HG02885 (cell line): ENCODE data around the gene TNRC6A.

Experiments
- ATAC-seq: cut with Tn5 transposase; IDR thresholded peaks from one replicate; pipeline ENCODE4 v1.9.1; 2021; ENCODE audit warnings: mild to moderate bottlenecking; ENCODE audit not compliant: unreplicated experiment, poor library complexity

TNRC6A gene

DNA sequence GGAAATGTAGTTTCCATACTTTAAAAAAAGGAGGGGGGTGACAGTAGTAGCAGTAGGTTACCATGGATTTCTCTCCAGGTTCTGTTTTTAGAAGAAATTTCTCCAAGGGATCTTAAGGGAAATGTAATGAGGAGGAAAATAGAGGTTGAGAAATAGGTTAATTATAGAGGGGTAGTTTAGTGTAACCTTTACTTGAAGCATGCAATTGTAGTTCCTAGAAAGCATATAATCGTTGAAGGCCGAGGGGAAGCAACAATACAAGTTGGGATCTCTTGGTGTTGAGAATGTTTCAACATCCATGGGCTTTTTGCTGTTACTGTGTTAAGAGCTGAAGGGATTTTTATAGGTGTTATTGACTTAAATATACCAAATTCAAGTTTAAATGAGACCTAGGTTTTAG is 25.1 kb downstream of the TNRC6A start:
- ATAC-seq, result no peak

- ATAC-seq, result no peak
These were observed 25.9 kb downstream of the TNRC6A start for GRCh38 chr16:24755201-24755874.

DNA sequence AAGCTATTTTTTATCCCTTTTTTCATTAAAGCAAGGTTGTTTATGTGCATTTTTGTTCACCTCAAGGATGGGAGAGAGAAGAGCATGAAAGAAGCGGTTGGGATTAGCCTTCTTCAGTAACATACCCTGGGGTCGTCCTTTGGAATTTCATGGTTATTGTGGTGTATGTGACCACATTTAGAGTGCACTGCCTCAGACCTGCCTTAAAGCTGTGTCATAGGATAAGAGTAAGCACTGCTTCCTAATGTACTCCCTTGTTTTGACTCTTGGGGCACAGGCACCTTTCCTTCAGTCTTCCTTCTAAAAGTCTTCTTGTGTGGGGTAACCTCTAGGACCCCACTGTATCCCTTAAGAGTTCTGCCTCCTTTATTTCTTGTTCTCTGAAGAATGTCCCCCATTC is 28.9 kb downstream of the TNRC6A start:
- ATAC-seq, result no peak

- ATAC-seq, result no peak
These were observed 29.6 kb downstream of the TNRC6A start for GRCh38 chr16:24759006-24759405.

DNA sequence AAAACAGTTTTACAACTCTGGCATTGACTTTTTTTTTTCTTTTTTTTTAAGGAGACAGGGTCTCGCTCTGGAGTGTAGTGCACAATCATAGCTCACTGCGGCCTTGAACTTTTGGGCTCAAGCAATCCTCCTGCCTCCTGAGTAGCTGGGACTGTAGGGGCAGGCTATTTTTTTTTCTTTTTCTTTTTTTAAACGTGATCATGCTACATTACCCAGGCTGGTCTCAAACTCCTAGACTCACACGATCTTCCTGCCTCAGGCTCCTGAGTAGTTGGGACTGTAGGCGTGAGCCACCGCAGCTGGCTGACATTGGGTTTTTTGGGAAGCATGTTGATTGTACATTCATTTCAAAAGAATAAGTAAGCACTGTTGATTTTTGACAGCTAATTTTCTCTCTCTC is 32.1 kb downstream of the TNRC6A start:
- ATAC-seq, result no peak

DNA sequence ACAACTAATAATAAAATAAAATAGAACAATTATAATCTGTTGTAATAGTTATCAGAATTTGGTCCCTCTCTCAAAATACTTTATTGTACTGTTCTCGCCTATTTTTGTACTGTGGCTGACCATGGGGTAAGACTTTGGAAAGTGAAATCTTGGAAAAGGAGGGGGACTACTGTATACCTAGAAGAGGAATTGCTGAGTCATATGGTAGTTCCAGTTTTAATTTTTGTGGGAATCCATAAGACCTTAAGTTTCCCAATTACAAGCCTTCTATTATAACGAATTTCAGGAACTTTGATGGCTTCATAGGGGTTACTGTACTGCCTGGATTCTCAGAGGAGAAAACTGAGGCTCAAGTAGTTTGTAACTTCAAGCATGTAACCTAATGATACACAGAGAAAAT is 35.5 kb downstream of the TNRC6A start:
- no peak for ATAC-seq

DNA sequence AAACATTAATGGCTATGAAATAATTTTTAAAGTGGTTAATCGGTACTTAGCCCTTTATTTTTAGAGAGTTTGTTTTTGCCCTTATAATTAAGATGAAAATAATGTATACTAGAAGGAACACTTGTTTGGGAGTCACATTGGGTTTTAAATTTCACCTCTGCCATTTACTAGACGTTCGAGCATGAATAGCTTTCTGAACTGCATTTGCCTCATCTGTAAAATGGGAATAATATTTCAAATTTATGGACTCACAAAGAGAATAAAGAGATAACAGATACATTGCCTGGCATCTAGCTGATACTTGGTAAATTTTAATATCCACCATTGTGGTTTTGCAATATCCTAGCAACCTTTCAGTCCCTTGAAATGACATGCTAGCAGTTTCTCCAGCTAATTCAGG is 36.6 kb downstream of the TNRC6A start:
- no peak for ATAC-seq

DNA sequence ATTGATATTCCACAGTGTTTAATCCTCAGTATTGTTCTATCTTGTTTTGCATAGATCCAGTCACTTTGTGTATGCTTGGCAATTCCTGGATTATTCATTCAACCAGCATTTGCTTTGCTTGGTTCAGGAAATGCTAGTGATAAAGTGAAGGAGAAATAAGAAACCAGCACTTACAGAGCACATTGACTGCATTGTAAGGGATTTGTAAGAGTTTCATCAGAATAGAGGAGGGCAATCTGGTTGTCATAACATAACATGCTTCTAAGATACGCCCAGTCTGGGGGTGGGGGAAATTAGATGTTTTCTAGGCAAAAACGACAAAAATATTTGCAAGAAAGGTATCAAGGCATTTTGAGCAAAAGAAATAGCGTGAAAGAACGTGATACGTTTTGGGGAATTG is 40.4 kb downstream of the TNRC6A start:
- ATAC-seq, result no peak

GRCh38 chr16:24771132-24771778 is 41.8 kb downstream of the TNRC6A start:
- ATAC-seq, result peak; percentile 46

DNA sequence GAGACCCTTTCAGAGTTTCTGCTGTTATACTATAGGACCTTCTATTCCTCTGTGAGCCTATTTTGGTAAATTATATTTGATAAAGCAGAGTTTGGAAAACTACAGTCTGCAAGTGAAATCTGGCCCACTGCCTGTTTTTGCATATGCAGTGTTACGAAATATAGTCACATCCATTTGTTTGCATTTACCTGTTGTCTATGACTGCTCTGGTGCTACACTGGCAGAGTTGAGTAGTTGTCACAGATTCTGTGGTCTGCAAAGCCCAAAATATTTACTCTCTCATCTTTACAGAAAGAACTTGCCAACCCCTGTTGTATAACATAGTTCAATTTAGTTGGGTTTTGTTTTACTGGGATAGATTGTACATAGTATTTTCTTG is 42.3 kb downstream of the TNRC6A start:
- ATAC-seq, result no peak

DNA sequence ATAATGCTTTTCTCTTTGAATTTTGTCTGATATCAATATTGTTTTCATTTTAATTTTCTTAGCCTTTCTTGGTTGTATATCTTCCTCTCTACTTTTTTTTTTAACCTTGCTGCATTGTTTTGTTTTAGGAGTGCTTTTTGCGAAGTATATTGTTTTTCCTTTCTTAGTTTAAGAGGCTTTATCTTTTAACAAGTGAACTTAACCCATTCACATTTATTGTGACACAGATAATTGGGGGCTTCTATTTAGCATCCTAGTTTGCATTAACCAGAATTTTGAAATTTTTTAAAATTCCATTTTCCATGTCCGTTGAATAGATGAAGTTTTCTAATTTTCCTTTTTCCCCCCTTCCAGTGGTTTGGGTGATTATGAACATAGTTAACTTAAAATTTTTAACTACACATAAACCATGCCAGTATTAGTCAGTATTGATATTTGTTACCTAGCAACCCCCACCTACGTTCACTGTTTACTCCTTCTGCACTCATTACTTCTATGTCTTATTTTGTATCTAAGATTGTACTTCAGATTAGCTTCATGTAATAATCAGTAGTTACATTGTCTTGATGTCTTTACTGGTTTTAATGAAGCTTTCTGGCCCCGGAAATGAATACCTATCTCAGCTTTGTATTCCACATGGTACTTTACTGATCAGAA is 44.4 kb downstream of the TNRC6A start:
- no peak for ATAC-seq

- ATAC-seq, result no peak
These were observed 45.1 kb downstream of the TNRC6A start for GRCh38 chr16:24774510-24774909.

DNA sequence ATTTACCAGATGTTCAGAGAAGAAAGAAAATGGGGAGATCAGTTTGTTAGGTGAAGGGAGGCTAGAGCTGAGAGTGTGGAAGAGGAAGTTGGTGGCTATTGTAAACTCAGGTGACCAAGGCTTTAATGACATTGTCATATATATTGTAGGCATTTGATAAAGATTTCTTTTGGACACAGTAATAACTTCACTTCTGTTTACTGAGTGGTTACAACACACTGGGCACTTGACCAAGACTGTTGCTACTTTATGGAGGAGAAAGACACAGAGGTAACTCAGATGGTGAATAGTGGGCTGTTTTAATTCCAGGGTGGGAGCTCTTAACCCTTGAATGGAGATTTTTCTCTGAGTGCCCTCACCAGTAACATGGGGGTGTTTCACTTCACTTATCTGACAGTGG is 46.0 kb downstream of the TNRC6A start:
- no peak for ATAC-seq

DNA sequence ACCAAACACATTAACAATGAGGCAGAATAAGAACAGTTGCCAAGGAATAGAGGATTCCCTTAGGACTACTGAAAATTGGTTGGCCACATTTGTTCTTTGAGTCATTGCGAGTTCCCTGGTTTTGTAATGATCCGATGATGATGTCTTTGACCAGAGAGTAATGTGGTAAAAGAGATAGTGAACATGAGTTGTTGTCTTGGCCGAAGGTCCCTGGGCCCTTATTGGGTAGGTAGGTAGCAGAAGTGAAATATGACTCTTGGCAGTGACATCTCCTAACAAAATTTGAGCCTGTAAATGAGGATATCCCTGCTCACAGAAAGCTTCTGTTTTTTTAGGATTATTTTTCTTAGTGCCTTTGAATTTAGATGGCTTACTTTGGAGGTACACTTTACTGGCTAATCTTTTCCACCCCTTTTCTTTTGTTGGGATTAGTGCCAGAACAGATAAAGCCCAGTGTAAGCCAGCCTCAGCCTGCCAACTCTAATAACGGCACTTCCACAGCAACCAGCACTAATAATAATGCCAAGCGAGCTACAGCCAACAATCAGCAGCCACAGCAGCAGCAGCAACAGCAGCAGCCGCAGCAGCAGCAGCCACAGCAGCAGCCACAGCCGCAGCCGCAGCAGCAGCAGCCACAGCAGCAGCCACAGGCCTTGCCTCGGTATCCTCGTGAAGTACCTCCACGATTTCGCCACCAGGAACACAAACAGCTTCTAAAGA is 47.2 kb downstream of the TNRC6A start:
- no peak for ATAC-seq

DNA sequence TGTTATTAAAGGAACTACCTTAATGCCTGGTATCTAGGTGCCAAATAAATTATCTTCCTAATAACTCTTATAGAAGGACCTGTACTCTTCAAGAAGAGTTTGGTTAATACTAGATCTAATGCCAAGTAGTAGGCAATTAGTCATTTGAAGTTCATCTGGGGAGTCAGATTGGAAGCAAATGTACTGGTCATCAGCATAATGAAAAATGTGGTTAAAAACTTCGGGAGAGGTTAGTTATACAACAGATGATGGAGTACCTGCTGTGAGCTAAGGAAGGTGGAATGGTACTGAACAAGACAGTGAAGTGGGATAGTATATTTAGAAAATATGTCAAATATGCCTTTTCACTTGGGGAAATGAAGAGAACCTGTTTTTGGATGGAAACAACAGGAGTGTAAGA is 49.2 kb downstream of the TNRC6A start:
- ATAC-seq, result no peak

DNA sequence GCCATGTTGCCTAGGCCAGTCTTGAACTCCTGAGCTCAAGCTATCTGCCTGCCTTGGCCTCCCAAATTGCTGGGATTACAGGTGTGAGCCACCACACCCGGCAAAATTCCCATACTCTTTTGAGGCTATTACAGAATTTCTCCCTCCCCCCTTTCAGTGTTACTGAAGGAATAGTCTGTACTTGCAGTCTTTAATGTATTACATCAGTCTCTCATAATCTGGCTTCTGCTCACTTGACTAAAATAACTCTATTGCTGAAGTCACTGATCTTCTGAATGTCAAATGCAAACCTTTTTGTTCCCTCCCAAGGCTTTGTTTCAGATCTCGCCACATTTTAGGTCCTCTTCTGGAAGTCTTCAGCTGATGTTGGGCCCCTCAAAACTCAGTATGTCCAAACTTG is 51.8 kb downstream of the TNRC6A start:
- no peak for ATAC-seq

DNA sequence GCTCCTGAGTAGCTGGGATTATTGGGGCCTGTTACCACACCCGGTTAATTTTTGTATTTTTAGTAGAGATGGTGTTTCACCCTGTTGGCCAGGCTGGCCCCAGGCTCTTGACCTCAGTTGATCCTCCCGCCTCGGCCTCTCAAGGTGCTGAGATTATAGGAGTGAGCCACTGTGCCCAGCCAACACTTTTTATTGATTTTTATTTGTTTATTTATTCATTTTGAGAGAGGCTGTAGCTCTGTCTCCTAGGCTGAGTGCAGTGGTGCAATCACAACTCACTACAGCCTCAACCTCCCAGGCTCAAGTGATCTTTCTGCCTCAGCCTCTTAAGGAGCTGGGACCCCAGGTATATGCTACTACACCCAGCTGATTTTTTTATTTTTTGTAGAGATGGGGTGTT is 54.7 kb downstream of the TNRC6A start:
- no peak for ATAC-seq

GRCh38 chr16:24789881-24790280 is 60.4 kb downstream of the TNRC6A start:
- ATAC-seq, result no peak

DNA sequence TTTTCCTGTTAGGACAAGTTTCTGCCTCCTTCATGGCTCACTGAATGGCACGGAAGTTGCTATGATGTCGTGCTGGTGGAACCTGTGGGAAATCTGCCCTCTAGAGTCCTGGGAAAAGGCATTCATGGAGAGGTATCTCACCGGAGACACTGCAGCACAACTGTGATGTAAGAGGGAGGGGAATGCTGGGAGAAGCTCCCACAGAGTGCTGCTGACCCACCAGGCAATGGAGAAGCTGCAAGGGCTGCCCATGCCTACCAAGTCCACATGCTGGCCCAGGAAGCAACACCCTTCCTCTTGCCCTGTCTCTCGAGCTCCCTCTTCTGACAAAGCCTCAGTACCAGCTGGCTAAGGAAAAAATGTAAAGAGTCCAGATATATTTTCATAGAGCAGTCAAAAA is 71.1 kb downstream of the TNRC6A start:
- ATAC-seq, result no peak

- ATAC-seq, result no peak
These were observed 72.4 kb downstream of the TNRC6A start for GRCh38 chr16:24801761-24802302.

DNA sequence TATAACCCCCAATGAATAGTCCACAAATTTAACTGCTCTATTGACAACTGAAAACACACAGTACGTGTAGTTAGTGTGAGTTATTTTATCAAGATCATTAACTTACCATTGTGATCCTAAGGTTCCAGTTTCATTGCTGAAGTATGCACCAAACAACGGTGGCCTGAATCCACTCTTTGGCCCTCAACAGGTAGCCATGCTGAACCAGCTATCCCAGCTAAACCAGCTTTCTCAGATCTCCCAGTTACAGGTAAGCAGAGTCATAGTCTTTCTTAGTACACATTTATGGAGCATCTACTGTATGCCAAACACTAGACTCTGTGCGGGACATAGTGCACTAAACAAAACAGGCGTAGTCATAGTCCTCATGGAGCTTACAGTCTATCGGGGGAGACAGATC is 76.0 kb downstream of the TNRC6A start:
- ATAC-seq, result no peak
